Suppressor macrophage treated with lipopolysaccharide for 1 hour (primary cell): Measurements from ENCODE around the gene MIER1.
A peak's percentile ranks its signal among the peaks of the same experiment; 100 is the strongest.
"Not testable (repeated sequence)": the region's sequence is repeated elsewhere in the genome, so short reads cannot be mapped to it uniquely, and the experiment has no call there.

Experiments used
- DNase-seq, 3 donors: peaks; one replicate each; pipeline ENCODE4 v3.0.0-alpha.2; 2020 to 2022

The MIER1 gene

GRCh38 chr1:66924756-66925557 lies at the start of gene MIER1, which contains the start of gene DNAI4:
Gene MIER1, plus strand, starts transcription at chr1:66924990. Its CDS starts 39 bp downstream, at chr1:66925029.
Gene DNAI4, minus strand, starts transcription at chr1:66924856. Its CDS starts 25 bp downstream, at chr1:66924831.
- DNase-seq: peak; percentile 98 to 99 (median 99)

- no peak for DNase-seq
These were observed 48.1 kb upstream of the MIER1 start for GRCh38 chr1:66876664-66877063.

DNA sequence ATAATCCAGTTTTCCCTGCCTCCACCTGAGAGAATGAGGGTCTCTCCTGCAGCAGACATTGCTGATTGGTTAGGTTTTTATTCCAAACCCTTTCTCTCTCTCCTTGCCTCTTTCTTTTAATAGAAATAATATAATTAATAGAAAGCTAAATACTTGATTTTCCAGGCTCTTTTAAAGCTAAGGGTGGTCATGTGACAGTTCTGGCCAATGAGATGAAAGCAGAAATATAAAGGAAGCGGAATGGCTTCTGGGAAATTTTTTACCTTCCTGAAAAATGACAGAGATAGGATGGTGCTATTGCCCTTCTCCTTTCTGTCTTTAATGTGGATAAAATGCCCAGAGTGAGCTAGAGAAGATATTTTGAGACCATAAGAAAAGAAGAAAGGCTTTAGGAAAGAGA lies 35.8 kb upstream of the MIER1 start:
- DNase-seq: no peak

DNA sequence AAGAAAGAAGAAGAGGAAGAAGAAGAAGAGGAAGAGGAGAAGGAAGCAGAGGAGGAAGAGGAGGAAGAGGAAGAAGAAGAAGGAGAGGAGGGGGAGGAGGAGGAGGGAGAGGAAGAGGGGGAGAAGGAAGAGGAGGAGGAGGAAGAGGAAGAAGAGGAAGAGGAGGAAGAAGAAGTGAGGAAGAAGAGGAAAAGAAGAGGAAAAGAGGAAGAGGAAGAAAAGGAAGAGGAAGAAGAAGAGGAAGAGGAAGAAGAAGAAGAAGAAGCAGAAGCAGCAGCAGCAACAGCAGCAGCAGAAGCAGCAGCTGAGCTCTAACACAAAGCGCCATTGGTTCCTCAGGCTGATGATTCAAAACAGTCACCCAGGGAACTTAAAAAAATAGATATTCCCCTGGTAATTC lies 34.2 kb upstream of the MIER1 start:
- peak in 1 of 3 donors; percentile 5 for DNase-seq

- no peak for DNase-seq
These were observed 31.1 kb upstream of the MIER1 start for GRCh38 chr1:66893712-66894111.

DNA sequence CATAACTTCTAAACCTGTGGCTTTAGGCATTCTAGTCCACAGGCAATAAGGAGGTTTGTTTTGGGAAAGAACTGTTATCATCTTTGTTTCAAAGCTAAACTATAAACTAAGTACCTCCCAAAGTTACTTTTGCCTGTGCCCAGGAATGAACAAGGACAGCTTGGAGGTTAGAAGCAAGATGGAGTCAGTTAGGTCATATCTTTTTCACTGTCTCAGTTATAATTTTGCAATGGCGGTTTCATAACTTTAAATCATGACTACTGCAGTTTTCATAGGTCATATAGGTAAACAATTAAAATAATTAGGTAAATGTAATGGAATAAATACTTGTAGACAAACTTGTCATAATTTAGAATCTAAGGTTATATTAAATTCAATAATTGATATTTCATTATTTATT lies 9.6 kb upstream of the MIER1 start:
- not testable (repeated sequence) for DNase-seq

GRCh38 chr1:66916320-66916719 lies 8.5 kb upstream of the MIER1 start:
- no peak for DNase-seq

- DNase-seq: no peak
These were observed 7.3 kb upstream of the MIER1 start for GRCh38 chr1:66917476-66917875.

DNA sequence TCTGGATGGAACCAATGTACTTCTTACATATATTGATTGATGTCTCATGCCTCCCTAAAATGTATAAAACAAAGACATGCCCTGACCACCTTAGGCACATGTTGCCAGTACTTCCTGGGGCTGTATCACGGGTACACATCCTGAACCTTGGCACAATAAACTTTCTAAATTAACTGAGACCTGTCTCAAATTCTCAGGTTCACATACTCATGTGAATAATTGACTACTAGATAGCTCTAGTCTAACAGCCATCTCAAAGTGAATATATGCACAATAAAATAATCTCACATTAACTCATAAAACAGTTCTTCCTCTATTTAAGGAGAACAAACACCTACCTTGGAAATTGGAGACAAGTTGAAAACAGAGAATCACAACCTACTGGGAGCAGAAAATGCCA lies 5.7 kb upstream of the MIER1 start:
- DNase-seq: no peak

- no peak for DNase-seq
These were observed 5.0 kb upstream of the MIER1 start for GRCh38 chr1:66919828-66920227.

GRCh38 chr1:66920543-66920942 lies 4.2 kb upstream of the MIER1 start:
- DNase-seq: no peak

- no peak for DNase-seq
These were observed 744 bp downstream of the MIER1 start for GRCh38 chr1:66925558-66925910.

GRCh38 chr1:66925944-66926343 lies 1.2 kb downstream of the MIER1 start:
- DNase-seq: no peak

- DNase-seq: no peak
These were observed 2.7 kb downstream of the MIER1 start for GRCh38 chr1:66927528-66927927.

GRCh38 chr1:66929146-66929688 lies 4.4 kb downstream of the MIER1 start:
- DNase-seq: peak; percentile 12 to 62 (median 60)

GRCh38 chr1:66929691-66929998 lies 4.9 kb downstream of the MIER1 start:
- DNase-seq: no peak

- DNase-seq: peak; percentile 93 to 98 (median 97)
These were observed 5.4 kb downstream of the MIER1 start for GRCh38 chr1:66929999-66930822.

GRCh38 chr1:66930823-66931174 lies 6.0 kb downstream of the MIER1 start:
- no peak for DNase-seq

GRCh38 chr1:66931590-66931989 lies 6.8 kb downstream of the MIER1 start:
- DNase-seq: peak in 2 of 3 donors; percentile 15 to 32

- DNase-seq: no peak
These were observed 7.5 kb downstream of the MIER1 start for GRCh38 chr1:66932291-66932690.

- peak in 2 of 3 donors; percentile 14 to 29 for DNase-seq
These were observed 9.3 kb downstream of the MIER1 start for GRCh38 chr1:66933887-66934700.

DNA sequence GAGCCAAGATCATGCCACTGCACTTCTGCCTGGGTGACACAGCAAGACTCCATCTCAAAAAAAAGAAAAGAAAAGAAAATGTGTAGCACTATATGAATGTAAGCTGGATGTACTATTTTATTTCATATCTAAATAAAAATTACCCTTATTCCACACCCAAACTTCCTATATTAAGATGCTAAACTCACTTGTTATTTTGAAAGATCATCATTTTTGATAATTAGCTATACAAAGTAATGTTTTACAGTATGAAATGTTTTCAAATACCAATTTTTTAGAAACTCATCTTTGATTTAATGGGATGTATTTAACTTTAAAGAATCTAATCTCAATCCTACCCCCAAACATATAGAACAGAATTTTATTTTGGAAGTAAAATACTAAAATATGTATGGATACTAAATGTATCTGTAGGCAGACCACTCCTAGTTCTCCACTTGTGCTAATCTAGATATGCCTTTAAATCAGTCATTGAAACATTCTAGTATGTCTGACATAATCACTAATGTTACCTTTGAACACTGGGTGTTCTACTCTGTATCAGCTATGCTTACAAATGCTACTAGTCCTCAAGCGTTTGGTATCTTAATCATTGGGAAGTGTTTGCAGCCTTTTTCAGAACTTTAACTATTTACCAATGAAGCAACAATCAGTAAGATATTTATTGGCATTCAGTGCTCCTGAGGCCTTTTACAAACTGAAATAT lies 12.9 kb downstream of the MIER1 start:
- DNase-seq: no peak
